Activated CD8-positive, alpha-beta T cell treated with anti-CD3 and anti-CD28 coated beads for 36 hours (primary cell): Measurements from ENCODE around the gene DAPK2. TPM values are rescaled to one million over a fixed set of nuclear protein-coding genes. Genes with fewer than 3 reads are reported as not detected.

Experiments
- ATAC-seq: fragments of 200-7000 bp; cut with Tn5 transposase; one replicate; pipeline ENCODE4 v1.10.0; 2021; ENCODE audit warnings: mild to moderate bottlenecking, moderate library complexity
- CTCF ChIA-PET: fragments of 350-600 bp; sonication (Branson Sonifier 250); formaldehyde crosslinking; loops from one replicate; lab custom pipeline; 2021; ENCODE audit warnings: antibody characterized with exemption; lab: Charles Lee
- POLR2A ChIA-PET: fragments of 350-600 bp; sonication (Branson Sonifier 250); formaldehyde crosslinking; loops from one replicate; lab custom pipeline; 2021; ENCODE audit warnings: antibody characterized with exemption; lab: Charles Lee
- DNase-seq: peaks from one replicate; pipeline ENCODE4 v3.0.0-alpha.2; 2020
- H3K27ac Mint-ChIP-seq: one replicate; pipeline ENCODE4 v1.8.0; 2021; ENCODE audit warnings: mild to moderate bottlenecking, mixed read lengths
- H3K27me3 Mint-ChIP-seq: one replicate; pipeline ENCODE4 v1.8.0; 2021; ENCODE audit warnings: mixed read lengths
- H3K36me3 Mint-ChIP-seq: one replicate; pipeline ENCODE4 v1.8.0; 2021; ENCODE audit warnings: low read depth, mixed read lengths
- H3K4me1 Mint-ChIP-seq: one replicate; pipeline ENCODE4 v1.8.0; 2021; ENCODE audit warnings: low read depth, mixed read lengths
- H3K4me3 Mint-ChIP-seq: one replicate; pipeline ENCODE4 v1.8.0; 2021; ENCODE audit warnings: mild to moderate bottlenecking, moderate library complexity, mixed read lengths
- H3K9me3 Mint-ChIP-seq: one replicate; pipeline ENCODE4 v1.8.0; 2021; ENCODE audit warnings: mixed read lengths
- CTCF ChIP-seq: fragments of 200-600 bp; IDR thresholded peaks from one replicate; pipeline ENCODE4 v1.8.0; 2022; ENCODE audit warnings: antibody characterized with exemption, mild to moderate bottlenecking
- intact Hi-C: fragments of 100-400 bp; cut with micrococcal nuclease; formaldehyde crosslinking; loops from one replicate; pipeline ENCODE4 v1.10.0; 2022
- total RNA-seq, 2 experiments: library from RNA; stranded (reverse); gene quantifications; one replicate each; pipeline ENCODE4 v1.2.3, GENCODE V29; 2021

Gene DAPK2
- total RNA-seq, 2 experiments from 2014 or later: 1.2 to 1.5 TPM

- H3K9me3 Mint-ChIP-seq: no peaks in the 10 kb centered on the region
- H3K4me1 Mint-ChIP-seq: peaks cover 11% of the 10 kb centered on the region
- no peaks in the 10 kb centered on the region for H3K36me3 Mint-ChIP-seq
- TF ChIP-seq CTCF: no peak
- DNase-seq (no peak), ATAC-seq (no peak)
- H3K27me3 Mint-ChIP-seq: peaks cover 4% of the 10 kb centered on the region
- ChIA-PET POLR2A (no interaction called here), CTCF (interaction anchor here (1.1 kb wide), 1 partner anchor 54 kb away, joined by 3 read pairs; no protein-coding TSS in a partner anchor)
- no peak overlapping the region for H3K27ac Mint-ChIP-seq
- intact Hi-C loops: no loop called here
- no peak overlapping the region for H3K4me3 Mint-ChIP-seq
These were observed 47.8 kb downstream of the DAPK2 start for GRCh38 chr15:63998489-63998888.

- peaks cover 11% of the 10 kb centered on the region for H3K4me1 Mint-ChIP-seq
- DNase-seq (no peak), ATAC-seq (no peak)
- ChIA-PET CTCF (no interaction called here), POLR2A (interaction anchor here (0.6 kb wide), 1 partner anchor 10 kb away, joined by 3 read pairs; no protein-coding TSS in a partner anchor)
- intact Hi-C loops: no loop called here
- H3K36me3 Mint-ChIP-seq: no peaks in the 10 kb centered on the region
- no peak overlapping the region for H3K4me3 Mint-ChIP-seq
- TF ChIP-seq CTCF: no peak
- H3K27ac Mint-ChIP-seq: no peak overlapping the region
- H3K9me3 Mint-ChIP-seq: no peaks in the 10 kb centered on the region
- peaks cover 4% of the 10 kb centered on the region for H3K27me3 Mint-ChIP-seq
These were observed 48.4 kb downstream of the DAPK2 start for GRCh38 chr15:63997715-63998442.

GRCh38 chr15:63996794-63997357 is 49.4 kb downstream of the DAPK2 start:
- ChIA-PET POLR2A (no interaction called here), CTCF (interaction anchor here (1.2 to 1.6 kb wide), 3 partner anchors 49 to 70 kb away, joined by 3 to 4 read pairs (median 4); partner anchors contain the start of gene DAPK2)
- Mint-ChIP-seq H3K36me3 (no peaks in the 10 kb centered on the region), H3K4me3 (no peak overlapping the region), H3K4me1 (peaks cover 16% of the 10 kb centered on the region), H3K27ac (no peak overlapping the region), H3K27me3 (peaks cover 4% of the 10 kb centered on the region), H3K9me3 (no peaks in the 10 kb centered on the region)
- no peak for TF ChIP-seq CTCF
- ATAC-seq: no peak
- DNase-seq: no peak
- intact Hi-C loops: no loop called here

GRCh38 chr15:63995789-63996188 is 50.5 kb downstream of the DAPK2 start:
- intact Hi-C loops: no loop called here
- no peak overlapping the region for H3K4me3 Mint-ChIP-seq
- no peak overlapping the region for H3K27ac Mint-ChIP-seq
- CTCF ChIA-PET: interaction anchor here (1.2 to 2.4 kb wide), 5 partner anchors 24 to 72 kb away, joined by 3 to 6 read pairs (median 4); partner anchors contain the start of gene DAPK2
- DNase-seq (no peak), ATAC-seq (no peak)
- H3K36me3 Mint-ChIP-seq: no peaks in the 10 kb centered on the region
- no peaks in the 10 kb centered on the region for H3K27me3 Mint-ChIP-seq
- TF ChIP-seq CTCF: no peak
- POLR2A ChIA-PET: interaction anchor here (0.9 kb wide), 1 partner anchor 9 kb away, joined by 3 read pairs; no protein-coding TSS in a partner anchor
- peaks cover 21% of the 10 kb centered on the region for H3K4me1 Mint-ChIP-seq
- no peaks in the 10 kb centered on the region for H3K9me3 Mint-ChIP-seq

- CTCF ChIA-PET: interaction anchor here (2.4 to 2.8 kb wide), 2 partner anchors 49 to 52 kb away, joined by 6 to 11 read pairs; partner anchors contain the start of gene DAPK2
These were observed 52.1 kb downstream of the DAPK2 start for GRCh38 chr15:63994073-63994600.

More at GRCh38 chr15:63994073-63994600, 52.1 kb downstream of the DAPK2 start:
- TF ChIP-seq CTCF: no peak
- ATAC-seq (no peak), DNase-seq (no peak)
- no peaks in the 10 kb centered on the region for H3K9me3 Mint-ChIP-seq
- H3K27ac Mint-ChIP-seq: no peak overlapping the region
- intact Hi-C loops: no loop called here
- H3K4me1 Mint-ChIP-seq: peaks cover 22% of the 10 kb centered on the region
- H3K36me3 Mint-ChIP-seq: no peaks in the 10 kb centered on the region
- no peaks in the 10 kb centered on the region for H3K27me3 Mint-ChIP-seq
- POLR2A ChIA-PET: no interaction called here
- H3K4me3 Mint-ChIP-seq: no peak overlapping the region
